ENCODE data around the gene HS3ST6.
"Not testable (repeated sequence)": the region's sequence is repeated elsewhere in the genome, so short reads cannot be mapped to it uniquely, and the experiment has no call there.

HS3ST6 gene

GRCh38 chr16:1914084-1914608, 4.1 kb downstream of the HS3ST6 start:
- intact Hi-C loops (cut with DNase I), result no loop called here
- DNase-seq, result no peak

GRCh38 chr16:1913327-1914083, 4.7 kb downstream of the HS3ST6 start:
- intact Hi-C loops (cut with DNase I), result no loop called here
- DNase-seq, result peak in 1 of 42 donors; percentile 10

- DNase-seq, result no peak
- intact Hi-C loops (cut with DNase I), result no loop called here
Observed at GRCh38 chr16:1912215-1912543, 6.0 kb downstream of the HS3ST6 start.

DNA sequence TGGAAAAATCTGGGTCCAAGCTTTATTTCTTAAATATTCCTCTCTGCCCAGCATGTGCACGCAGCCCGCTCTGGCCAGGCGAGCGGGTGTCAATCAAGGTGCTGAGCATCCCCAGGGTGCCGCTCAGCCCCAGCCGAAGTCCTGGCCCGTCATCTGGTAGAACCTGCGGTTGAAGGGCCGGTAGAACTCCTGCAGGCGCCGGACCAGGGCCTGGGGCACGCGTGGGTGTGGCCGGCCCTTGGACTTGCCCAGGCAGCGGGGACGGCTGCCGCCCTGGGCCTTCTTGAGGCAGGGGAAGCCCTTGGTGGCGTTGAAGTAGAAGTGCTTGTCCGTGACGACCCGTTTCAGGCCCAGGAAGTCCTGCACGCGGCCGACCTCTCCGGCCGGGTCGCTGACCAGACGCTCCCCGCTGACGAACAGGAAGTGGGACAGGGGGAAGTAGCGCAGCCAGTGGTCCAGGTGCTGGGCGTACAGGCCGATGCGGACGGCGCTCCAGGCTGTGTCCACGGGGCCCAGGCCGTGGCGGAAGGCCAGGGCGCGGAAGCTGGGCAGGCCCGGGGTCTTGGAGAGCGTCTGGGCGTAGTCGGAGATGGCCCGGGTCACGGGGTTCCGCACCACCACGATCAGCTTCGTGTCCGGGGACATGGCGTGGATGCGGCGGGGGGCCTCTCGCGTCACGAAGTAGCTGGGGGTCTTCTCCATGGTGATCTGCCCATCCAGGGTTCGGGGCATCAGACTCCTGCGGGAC, 6.6 kb downstream of the HS3ST6 start:
- no peak for DNase-seq
- intact Hi-C loops (cut with DNase I), result no loop called here

- intact Hi-C loops (cut with DNase I), result no loop called here
- DNase-seq, result no peak
Observed at GRCh38 chr16:1909561-1910231, 8.5 kb downstream of the HS3ST6 start.

DNA sequence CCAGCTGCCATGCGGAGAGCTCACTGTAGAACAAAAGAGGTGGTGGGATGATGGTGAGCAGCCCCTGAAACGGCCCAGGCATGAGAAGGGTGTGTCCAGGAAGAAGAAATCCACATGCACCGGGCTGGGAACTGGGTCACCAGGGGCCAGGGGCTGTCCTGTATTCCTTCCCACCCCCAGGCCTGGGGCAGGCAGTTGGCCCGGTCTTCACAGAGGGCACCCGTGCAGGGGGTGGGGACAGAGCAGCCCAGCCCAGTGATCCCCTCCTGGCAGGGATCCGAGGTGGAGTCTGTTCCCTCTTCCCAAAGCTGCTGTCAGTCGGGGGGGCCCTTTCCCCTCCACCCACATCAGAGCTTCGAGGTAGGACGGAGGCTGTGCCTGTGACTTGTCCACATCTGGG, 9.2 kb downstream of the HS3ST6 start:
- intact Hi-C loops (cut with DNase I), result no loop called here
- no peak for DNase-seq

DNA sequence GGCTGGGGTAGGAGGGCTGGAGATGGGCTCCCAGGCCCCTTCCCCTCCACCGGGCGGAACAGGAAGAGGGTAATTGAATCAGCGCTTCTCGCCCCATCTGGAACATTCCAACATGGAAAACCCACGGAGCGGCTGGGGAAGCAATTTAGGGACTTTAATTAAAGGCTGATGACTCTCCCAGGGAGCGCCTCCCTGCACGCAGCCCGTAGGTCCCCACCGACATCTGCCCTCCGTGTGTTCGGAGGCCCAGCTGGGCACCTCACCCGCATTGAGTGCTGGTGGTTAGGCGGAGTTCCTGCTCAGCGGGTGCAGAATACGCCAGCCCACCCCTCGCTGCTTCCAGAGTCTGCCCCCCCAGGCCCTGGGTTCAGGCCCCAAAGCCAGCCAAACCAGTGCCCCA, 10.0 kb downstream of the HS3ST6 start:
- intact Hi-C loops (cut with DNase I), result no loop called here

GRCh38 chr16:1907226-1907860, 10.9 kb downstream of the HS3ST6 start:
- no peak for DNase-seq
- intact Hi-C loops (cut with DNase I), result no loop called here

More for the DNA sequence above, 10.0 kb downstream of the HS3ST6 start:
- DNase-seq, result no peak

- intact Hi-C loops (cut with DNase I), result no loop called here
- DNase-seq, result no peak
Observed at GRCh38 chr16:1906846-1907165, 11.4 kb downstream of the HS3ST6 start.

GRCh38 chr16:1906055-1906845, 12.0 kb downstream of the HS3ST6 start:
- intact Hi-C loops (cut with DNase I), result no loop called here
- DNase-seq, result no peak

DNA sequence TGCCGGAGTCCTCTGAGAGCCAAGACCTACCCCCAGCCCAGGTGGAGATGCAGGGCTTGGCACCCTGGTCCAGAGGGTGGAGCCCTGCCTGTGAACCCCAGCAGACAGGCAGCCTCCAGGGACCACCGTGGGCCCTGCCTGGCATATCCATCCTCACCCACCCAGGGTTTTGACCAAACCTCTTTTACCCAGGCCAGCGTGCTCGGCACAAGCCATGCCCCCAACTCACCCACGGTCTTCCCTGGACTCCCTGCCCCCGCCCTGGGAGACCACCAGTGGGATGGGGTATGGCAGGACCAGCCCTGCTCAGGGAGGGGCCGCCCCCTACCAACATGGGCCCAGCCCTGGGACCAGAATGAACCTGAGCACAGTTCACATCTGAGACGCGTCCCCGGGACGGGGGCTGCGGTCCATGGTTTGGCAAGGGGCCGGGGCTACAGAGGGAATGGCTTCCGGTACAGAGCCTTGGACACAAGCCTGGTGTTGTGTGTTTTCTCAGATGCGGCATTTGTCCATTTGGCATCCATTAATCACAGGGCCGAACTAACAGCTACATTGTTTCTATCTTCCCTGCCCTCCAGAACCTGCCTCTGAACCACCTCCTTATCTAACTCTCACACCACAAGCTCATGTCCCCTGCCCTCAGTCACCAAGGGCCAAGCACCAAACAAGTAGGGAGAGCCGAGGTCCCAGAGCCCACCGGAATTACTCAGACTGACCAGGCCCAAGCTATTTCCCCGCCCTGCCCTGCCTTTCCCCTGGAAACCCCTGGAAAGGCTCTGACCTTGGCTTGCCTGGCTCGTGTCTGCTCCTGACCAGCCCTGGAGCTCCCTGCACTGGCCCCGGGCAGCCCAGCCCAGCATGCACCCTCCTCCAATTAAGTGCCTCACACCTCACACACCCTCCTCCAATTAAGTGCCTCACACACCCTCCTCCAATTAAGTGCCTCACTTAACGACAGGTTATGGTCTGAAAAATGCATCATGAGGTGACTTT, 14.1 kb downstream of the HS3ST6 start:
- DNase-seq, result no peak
- intact Hi-C loops (cut with DNase I), result no loop called here

- no peak for DNase-seq
Observed at GRCh38 chr16:1903220-1903574, 15.0 kb downstream of the HS3ST6 start.

GRCh38 chr16:1902547-1903219, 15.5 kb downstream of the HS3ST6 start:
- intact Hi-C loops (cut with DNase I), result no loop called here
- no peak for DNase-seq

More at GRCh38 chr16:1903220-1903574, 15.0 kb downstream of the HS3ST6 start:
- intact Hi-C loops (cut with DNase I), result no loop called here

GRCh38 chr16:1900452-1900774, 17.8 kb downstream of the HS3ST6 start:
- DNase-seq, result no peak
- intact Hi-C loops (cut with DNase I), result no loop called here

GRCh38 chr16:1899641-1900451, 18.4 kb downstream of the HS3ST6 start:
- no peak for DNase-seq
- intact Hi-C loops (cut with DNase I), result no loop called here

DNA sequence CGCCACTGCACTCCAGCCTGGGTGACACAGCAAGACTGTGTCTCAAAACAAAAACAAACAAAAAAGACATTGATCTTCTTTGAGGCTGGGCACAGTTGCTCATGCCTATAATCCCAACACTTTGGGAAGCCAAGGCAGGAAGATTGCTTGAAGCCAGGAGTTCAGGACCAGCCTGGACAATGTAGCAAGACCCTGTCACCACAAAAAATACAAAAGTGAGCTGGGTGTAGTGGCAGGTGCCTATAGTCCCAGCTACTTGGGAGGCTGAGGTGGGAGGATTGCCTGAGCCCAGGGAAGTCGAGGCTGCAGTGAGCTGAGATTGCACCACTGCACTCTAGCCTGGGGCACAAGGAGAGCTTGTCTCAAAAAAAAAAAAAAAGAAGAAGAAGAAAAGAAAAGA, 20.5 kb downstream of the HS3ST6 start:
- intact Hi-C loops (cut with DNase I), result not testable (repeated sequence)

More for the DNA sequence above, 20.5 kb downstream of the HS3ST6 start:
- DNase-seq, result not testable (repeated sequence)
